SJSA1 (cell line): ENCODE measurements around the gene CACNA2D1. TPM values are rescaled to one million over a fixed set of nuclear protein-coding genes. Genes with fewer than 3 reads are reported as not detected.

Experiments used
- DNase-seq, 2 experiments: peaks; one replicate each; pipeline ENCODE4 v3.0.0-alpha.2; 2015 to 2020; ENCODE audit warnings: low spot score in 2 of 2, low read depth in 1 of 2
- H3K27ac ChIP-seq: fragments of 250-450 bp; sonication (Bioruptor Pico); 2 replicates; pipeline ENCODE4 v1.5.1; 2020; ENCODE audit warnings: mild to moderate bottlenecking, moderate library complexity
- H3K27me3 ChIP-seq: fragments of 250-450 bp; sonication (Bioruptor Pico); replicated peaks from 2 replicates; pipeline ENCODE4 v1.5.1; 2020; ENCODE audit warnings: mild to moderate bottlenecking, moderate library complexity
- H3K36me3 ChIP-seq: fragments of 250-450 bp; sonication (Bioruptor Pico); 2 replicates; pipeline ENCODE4 v1.5.1; 2020; ENCODE audit warnings: mild to moderate bottlenecking
- H3K4me1 ChIP-seq: fragments of 250-450 bp; sonication (Bioruptor Pico); replicated peaks from 2 replicates; pipeline ENCODE4 v1.6.1; 2021; ENCODE audit warnings: mild to moderate bottlenecking
- H3K4me3 ChIP-seq: fragments of 250-450 bp; sonication (Bioruptor Pico); 2 replicates; pipeline ENCODE4 v1.5.1; 2020; ENCODE audit warnings: mild to moderate bottlenecking
- H3K9me3 ChIP-seq: fragments of 250-450 bp; sonication (Bioruptor Pico); replicated peaks from 2 replicates; pipeline ENCODE4 v1.5.1; 2020; ENCODE audit warnings: mild to moderate bottlenecking
- total RNA-seq: library from RNA; depleted of rRNA; stranded (reverse); fragments of >200 nt; shearing (Covaris generic); gene quantifications from 2 replicates; pipeline ENCODE4 v1.2.3, GENCODE V29; 2014

Gene CACNA2D1
- total RNA-seq, 1 experiment from 2014 or later = 31.6 TPM

DNA sequence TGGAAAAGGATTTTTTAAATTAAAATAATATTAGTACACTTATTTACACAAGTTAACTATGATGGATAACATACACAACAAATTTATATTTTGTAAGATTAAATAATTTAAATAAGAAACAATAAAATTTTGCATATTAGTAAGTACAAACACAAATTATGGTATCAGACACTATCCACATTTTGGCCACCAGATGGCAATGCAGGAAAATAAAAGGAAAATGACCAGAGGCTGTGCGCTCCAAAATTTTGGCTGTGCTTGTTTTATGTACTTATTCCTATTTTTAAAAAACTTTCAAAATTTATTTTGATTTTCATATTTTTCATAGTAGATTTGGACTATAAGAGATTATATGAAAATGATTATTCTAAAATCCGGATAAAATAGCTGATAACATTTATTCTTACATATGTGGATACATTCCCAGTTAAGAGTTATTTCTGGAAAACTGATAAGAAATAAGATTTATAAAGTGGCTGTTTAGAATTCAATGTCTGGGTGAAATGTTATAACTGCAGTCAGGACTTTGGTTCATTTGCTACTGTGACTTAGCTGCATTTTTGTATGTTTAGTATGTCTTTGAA, 399.0 kb downstream of the CACNA2D1 start:
- no peaks in the 10 kb centered on the region for H3K27me3 ChIP-seq
- no peak overlapping the region for H3K4me3 ChIP-seq
- no peaks in the 10 kb centered on the region for H3K9me3 ChIP-seq
- peak in 1 of 2 experiments; percentile 37 for DNase-seq
- no peaks in the 10 kb centered on the region for H3K36me3 ChIP-seq
- H3K27ac ChIP-seq = no peak overlapping the region
- H3K4me1 ChIP-seq = peaks cover 18% of the 10 kb centered on the region

DNA sequence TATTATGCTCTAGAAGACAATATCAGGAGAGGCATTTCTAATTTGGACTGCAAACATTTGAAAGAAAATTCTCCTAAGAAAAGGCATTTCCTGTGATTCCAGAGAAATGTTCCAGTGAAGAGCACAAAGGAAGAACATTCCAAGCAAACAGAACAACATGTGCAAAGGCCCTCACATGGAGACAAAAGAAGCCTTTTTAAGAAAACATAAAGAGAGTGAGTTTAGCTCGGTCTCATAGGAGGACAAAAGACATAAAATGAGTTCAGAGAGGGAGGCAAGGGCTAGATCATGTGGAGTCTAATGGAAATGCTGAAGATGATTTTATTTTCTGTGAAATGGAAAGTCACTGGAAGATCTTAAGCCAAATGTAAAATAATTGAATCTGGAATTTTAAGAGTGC, 404.0 kb downstream of the CACNA2D1 start:
- peak in 1 of 2 experiments; percentile 51 for DNase-seq
- Histone ChIP-seq H3K36me3 (no peaks in the 10 kb centered on the region), H3K27me3 (no peaks in the 10 kb centered on the region), H3K4me1 (peaks cover 43% of the 10 kb centered on the region), H3K27ac (peak overlapping the region; percentile 38), H3K4me3 (no peak overlapping the region), H3K9me3 (no peaks in the 10 kb centered on the region)

DNA sequence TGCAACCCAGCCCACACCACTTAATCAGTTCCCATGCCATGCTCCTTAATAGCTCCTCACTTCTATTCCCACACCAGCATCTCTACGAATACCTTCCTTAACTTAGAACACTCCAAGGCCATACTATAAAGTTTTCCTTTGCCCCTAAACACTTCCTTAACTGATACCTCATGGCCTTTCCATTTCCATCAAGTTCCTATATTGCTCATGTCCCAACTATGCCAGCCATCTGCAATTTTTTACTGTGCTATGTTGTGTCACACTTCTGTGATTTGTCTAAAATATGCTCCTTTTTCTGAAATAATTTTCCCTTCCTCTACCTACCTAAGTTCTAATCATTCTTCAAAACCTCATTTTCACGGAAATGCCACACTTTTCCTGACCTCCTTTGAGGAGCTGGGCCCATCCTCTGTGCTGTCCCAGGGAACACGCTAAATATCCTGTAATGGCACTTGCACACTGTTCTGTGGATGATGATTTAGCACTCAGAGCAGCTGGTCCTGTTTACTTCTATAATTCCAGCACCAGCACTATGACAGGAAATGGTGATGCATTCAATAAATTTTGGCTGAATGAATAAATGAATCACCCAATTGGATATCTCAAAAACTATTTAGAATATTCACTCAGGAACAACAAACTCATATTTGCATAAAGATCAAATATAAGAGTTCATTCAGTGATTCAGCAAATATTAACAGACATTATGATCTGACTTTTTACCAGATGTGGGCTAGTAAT, 407.3 kb downstream of the CACNA2D1 start:
- Histone ChIP-seq H3K36me3 (no peaks in the 10 kb centered on the region), H3K27ac (peak overlapping the region; percentile 66), H3K4me3 (no peak overlapping the region), H3K4me1 (peaks cover 43% of the 10 kb centered on the region), H3K27me3 (no peaks in the 10 kb centered on the region), H3K9me3 (no peaks in the 10 kb centered on the region)
- DNase-seq = peak in 1 of 2 experiments; percentile 55

DNA sequence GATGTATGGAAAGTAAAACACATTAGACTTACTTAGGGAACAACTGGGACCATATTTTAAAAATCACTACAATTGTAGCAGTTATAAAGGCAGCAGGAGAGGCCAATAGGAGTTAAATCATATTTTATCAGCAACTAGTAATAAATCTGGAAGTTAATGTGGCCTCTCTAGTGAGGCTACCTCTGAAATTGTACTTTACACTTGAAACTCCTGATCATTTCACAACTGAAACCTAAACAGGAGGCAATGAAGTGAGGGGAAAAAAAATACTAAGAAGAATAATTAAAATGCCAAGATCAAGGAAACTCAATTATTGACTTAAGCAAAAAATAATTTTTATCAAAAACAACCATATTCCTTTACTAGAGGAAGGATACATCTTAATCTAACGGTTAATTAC, 408.1 kb downstream of the CACNA2D1 start:
- Histone ChIP-seq H3K27me3 (no peaks in the 10 kb centered on the region), H3K9me3 (no peaks in the 10 kb centered on the region), H3K27ac (peak overlapping the region; percentile 66), H3K4me3 (no peak overlapping the region), H3K4me1 (peaks cover 37% of the 10 kb centered on the region), H3K36me3 (no peaks in the 10 kb centered on the region)
- no peak for DNase-seq

DNA sequence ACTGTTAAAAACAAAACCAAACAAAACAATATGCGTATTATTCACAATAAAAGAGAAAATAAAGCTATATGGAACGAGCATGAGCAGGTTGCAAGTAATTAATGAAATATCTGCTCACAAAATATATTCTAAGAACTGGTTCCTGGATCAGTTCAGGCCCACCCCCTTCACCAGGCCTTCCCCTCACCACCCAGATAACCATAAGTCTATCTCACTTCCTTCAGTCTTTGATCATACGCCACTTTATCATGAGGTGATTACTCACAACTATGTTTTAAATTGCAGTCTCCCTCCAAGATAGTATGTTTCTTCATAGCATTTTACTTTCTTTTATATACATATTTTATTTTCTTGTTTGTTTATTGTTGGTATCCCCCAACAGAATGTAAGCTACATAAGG, 410.7 kb downstream of the CACNA2D1 start:
- DNase-seq = no peak
- no peak overlapping the region for H3K4me3 ChIP-seq
- no peaks in the 10 kb centered on the region for H3K36me3 ChIP-seq
- H3K27me3 ChIP-seq = no peaks in the 10 kb centered on the region
- H3K4me1 ChIP-seq = peaks cover 38% of the 10 kb centered on the region
- H3K9me3 ChIP-seq = no peaks in the 10 kb centered on the region
- H3K27ac ChIP-seq = no peak overlapping the region

DNA sequence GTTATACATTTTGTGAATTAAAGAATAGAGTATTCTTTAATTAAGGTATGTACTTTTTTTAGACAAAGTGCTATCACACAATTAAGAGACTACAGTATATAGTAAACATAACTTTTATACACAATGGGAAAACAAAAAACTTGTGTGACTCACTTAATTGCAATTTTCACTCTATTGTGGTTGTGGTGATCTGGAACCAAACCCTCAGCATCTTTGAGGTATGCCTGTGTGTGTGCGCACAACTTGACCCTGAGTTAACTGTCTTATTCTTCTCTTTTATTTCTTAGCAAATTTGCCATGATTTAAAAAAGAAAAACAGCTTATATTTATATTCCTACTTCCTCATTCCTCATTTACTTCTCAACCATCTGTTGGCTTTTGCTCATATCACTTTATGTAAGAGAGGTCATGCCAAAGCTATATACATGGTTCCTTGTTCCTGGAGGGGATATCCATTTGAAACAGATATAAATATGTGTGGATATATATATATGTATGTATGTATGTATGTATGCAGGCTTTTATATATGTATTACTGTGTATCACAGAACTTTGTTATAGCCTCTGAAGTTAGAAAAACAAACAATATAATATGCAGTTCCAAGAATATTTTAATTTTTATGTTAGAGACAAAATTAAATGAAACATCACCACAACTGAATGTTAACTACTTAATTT, 414.2 kb downstream of the CACNA2D1 start:
- Histone ChIP-seq H3K4me1 (peaks cover 18% of the 10 kb centered on the region), H3K9me3 (no peaks in the 10 kb centered on the region), H3K27ac (peak overlapping the region; percentile 76), H3K4me3 (no peak overlapping the region), H3K27me3 (no peaks in the 10 kb centered on the region), H3K36me3 (no peaks in the 10 kb centered on the region)
- DNase-seq = peak; percentile 57 to 81

DNA sequence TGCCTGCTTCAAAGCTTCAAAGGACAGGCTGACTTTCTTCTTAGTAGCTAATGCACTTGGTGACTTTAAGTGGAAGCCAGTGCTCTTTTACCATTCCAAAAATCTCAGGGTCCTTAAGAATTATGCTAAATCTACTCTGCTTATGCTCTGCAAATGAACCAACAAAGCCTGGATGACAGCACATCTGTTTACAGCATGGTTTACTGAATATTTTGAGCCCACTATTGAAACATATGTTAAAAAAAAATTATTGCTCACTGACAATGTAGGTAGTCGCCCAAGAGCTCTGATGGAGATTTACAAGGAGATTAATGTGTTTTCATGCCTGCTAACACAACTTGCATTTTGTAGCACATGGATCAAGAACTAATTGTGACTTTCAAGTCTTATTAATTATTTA, 415.5 kb downstream of the CACNA2D1 start:
- Histone ChIP-seq H3K4me1 (peaks cover 18% of the 10 kb centered on the region), H3K9me3 (no peaks in the 10 kb centered on the region), H3K27me3 (no peaks in the 10 kb centered on the region), H3K27ac (no peak overlapping the region), H3K4me3 (no peak overlapping the region), H3K36me3 (no peaks in the 10 kb centered on the region)
- no peak for DNase-seq

DNA sequence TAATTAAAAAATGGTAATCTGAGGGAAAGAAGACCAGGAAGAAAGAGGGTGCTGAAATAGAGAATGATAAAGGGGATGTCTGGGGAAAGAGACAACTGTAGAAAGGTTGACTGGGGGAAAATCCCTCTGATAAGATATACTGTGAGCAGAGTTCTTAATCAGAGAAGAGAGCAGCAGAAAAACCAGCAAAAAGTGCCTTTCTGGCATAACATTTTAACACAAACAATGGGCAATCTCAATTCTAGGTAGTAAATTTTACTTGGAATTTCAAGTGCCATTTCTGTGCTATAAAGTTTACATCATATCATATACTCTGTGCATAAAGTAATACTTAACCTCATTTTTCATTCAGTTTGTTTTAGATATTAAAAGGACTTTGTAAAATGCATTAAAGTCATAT, 421.9 kb downstream of the CACNA2D1 start:
- Histone ChIP-seq H3K27ac (no peak overlapping the region), H3K4me1 (no peaks in the 10 kb centered on the region), H3K27me3 (no peaks in the 10 kb centered on the region), H3K36me3 (no peaks in the 10 kb centered on the region), H3K9me3 (no peaks in the 10 kb centered on the region), H3K4me3 (no peak overlapping the region)
- no peak for DNase-seq

DNA sequence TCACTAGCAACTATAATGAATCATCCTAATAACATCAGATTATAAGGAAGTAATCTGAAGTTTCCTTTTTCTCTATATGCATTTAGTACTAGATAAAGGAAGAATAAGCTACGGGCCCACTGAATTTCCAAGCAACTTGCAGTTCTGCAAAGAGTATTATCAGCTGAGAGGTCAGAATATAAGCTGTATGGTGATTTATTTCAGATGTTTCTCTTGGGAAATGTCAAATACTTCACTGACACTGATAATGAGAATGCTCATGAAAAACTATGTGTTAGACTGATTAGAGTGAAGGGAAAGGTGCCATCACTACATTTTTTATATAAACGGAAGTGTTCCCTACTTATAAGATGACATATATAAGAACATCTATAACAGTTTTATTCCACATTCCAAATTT, 422.5 kb downstream of the CACNA2D1 start:
- peaks cover 5% of the 10 kb centered on the region; the same call in 1 of the 2 replicates for H3K4me1 ChIP-seq
- no peaks in the 10 kb centered on the region for H3K27me3 ChIP-seq
- DNase-seq = no peak
- no peak overlapping the region for H3K4me3 ChIP-seq
- no peak overlapping the region for H3K27ac ChIP-seq
- H3K36me3 ChIP-seq = no peaks in the 10 kb centered on the region
- H3K9me3 ChIP-seq = no peaks in the 10 kb centered on the region

DNA sequence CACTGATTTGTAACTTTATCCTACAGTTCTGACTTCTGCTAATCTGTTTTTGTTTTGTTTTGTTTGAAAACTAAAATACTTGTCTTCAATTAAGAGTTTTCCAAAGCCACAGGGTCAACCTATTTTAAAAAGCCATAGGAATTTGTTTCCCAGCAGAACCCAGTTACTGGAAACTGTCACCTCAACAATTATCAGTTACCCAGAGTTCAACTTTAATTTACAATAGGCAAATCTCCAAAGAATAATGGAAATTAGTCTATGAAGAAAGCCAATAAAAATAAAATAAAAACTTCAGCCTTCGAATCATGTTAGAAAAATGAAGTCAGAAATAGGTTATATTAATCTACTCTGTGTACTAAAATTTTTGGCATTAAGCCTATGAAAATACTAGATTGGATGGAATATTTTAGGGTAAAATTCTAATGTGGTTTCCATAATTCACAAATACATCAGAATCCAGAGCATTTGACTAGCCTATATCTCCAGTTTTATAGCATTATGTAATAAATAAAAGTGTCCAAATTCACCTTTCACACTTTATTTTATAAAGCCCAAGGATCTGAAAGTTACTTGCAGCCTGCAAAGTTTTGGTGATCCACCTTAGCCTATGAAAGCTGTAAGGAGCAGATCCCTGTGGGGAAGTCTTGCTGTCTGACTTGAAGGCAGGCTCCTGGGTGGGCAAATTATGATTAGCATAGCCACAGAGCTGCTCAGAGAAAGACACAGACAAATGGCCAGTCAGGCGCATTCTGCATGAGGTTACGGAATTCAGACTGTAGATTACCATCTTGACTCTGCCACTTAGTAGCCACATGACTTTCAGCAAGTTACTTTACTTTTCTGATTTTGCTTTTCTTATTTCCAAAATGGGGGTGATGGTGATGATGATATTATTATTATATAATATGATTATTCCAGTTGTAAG, 423.8 kb downstream of the CACNA2D1 start:
- no peak overlapping the region for H3K27ac ChIP-seq
- no peaks in the 10 kb centered on the region for H3K9me3 ChIP-seq
- H3K27me3 ChIP-seq = no peaks in the 10 kb centered on the region
- no peak overlapping the region for H3K4me3 ChIP-seq
- no peak for DNase-seq
- H3K4me1 ChIP-seq = peaks cover 8% of the 10 kb centered on the region; the same call in 1 of the 2 replicates
- H3K36me3 ChIP-seq = no peaks in the 10 kb centered on the region

DNA sequence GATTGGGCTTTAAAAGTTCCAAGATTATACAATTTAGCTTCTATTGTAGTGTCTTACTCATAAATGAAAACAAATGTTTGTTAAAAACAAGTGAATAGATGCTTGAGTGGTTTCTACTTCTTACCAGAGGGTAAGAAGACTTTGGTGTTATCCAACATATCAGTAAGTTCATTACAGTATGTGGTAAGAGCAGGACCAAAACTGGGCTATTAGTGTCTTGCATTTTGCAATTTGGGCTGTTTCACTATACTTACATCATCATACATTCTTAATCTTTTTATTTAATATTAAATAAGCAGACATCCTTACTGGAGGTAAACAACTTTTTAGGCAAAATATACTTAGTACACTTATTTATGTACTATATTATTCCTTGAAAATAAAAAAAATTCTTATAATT, 425.4 kb downstream of the CACNA2D1 start:
- H3K27ac ChIP-seq = no peak overlapping the region
- H3K36me3 ChIP-seq = no peaks in the 10 kb centered on the region
- H3K4me1 ChIP-seq = peaks cover 8% of the 10 kb centered on the region; the same call in 1 of the 2 replicates
- no peak overlapping the region for H3K4me3 ChIP-seq
- no peaks in the 10 kb centered on the region for H3K27me3 ChIP-seq
- DNase-seq = no peak
- H3K9me3 ChIP-seq = no peaks in the 10 kb centered on the region

DNA sequence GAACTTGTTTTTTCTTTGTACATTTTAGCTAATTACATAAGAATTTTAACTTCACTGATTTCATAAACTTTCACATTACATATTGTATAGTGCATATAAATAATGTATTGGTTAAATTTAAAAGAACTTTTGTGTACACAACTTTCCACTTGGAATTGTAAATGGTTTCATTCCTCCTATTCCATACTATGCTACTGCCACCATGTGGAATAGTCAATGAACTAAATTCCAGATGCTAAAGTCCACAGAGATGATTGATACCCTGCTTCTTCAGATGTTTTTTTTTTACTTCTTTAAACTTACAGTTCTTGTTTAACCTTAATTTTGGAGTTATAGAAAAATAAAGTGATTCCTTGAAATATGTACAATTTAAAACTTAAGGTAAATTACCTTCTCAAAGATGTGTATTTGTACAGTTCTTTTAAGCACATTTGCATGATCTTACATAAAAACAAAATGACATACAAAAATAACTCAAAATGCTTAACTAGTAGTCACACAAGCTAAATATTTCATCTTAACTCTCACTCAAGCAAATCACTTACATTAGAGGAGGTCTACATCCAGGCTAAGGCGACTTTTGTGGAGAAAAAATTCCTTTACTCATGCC, 426.1 kb downstream of the CACNA2D1 start:
- Histone ChIP-seq H3K9me3 (no peaks in the 10 kb centered on the region), H3K36me3 (no peaks in the 10 kb centered on the region), H3K4me3 (no peak overlapping the region), H3K4me1 (peaks cover 8% of the 10 kb centered on the region; the same call in 1 of the 2 replicates), H3K27me3 (no peaks in the 10 kb centered on the region), H3K27ac (no peak overlapping the region)
- DNase-seq = peak in 1 of 2 experiments; percentile 24

DNA sequence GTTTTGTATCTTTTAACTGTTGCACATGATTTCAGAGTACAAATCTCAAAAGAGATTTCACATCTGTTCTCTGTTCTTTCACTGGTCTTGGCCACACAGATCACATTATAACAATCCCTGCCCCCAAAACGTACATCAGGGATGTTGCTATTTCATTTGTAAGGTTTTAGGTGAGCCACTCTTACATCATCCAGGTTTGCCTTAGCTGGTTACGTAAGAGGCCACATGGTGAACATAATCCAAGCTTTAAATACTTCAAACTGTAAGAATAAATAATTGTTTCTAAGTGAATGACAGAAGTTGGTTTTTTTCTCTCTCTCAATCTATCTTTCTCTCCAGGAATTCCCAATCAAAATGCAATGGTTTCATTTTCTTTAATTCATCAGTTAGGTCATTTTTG, 427.8 kb downstream of the CACNA2D1 start:
- Histone ChIP-seq H3K9me3 (no peaks in the 10 kb centered on the region), H3K27ac (no peak overlapping the region)
- no peak for DNase-seq

More for the DNA sequence above, 427.8 kb downstream of the CACNA2D1 start:
- H3K36me3 ChIP-seq = no peaks in the 10 kb centered on the region; the same call in 1 of the 2 replicates
- H3K4me3 ChIP-seq = no peak overlapping the region
- peaks cover 8% of the 10 kb centered on the region; the same call in 1 of the 2 replicates for H3K4me1 ChIP-seq
- H3K27me3 ChIP-seq = no peaks in the 10 kb centered on the region
